ENCODE measurements around the gene DDAH1.

DDAH1 gene

DNA sequence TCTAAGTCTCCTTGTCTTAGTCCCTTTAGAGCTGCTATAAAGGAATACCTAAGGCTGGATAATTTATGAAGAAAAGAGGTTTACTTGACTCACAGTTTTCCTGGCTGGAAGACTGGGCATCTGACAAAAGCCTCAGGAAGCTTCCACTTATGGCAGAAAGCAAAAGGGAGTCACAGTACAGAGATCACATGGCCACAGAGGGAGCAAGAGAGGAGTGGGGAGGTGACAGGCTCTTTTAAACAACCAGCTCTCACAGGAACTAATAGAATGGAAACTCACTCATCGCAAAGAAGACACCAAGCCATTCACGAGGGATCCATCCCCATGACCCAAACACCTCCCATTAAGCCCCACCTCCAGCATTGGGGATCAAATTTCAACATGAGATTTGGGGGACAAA is 68.8 kb downstream of the DDAH1 start:
- Histone ChIP-seq H3K79me2 (ENCODE audit: insufficient read depth, low read length) (no peaks in the 10 kb centered on the region), H3K9ac (ENCODE audit: low read length) (no peak overlapping the region), H4K20me1 (ENCODE audit: low read depth, low read length) (no peaks in the 10 kb centered on the region), H3K36me3 (ENCODE audit: low read length) (no peaks in the 10 kb centered on the region), H3K27ac (ENCODE audit: low read depth, low read length) (no peak overlapping the region), H2AFZ (ENCODE audit: low read depth, low read length, severe bottlenecking) (no peak overlapping the region), H3K4me3 (ENCODE audit: insufficient read depth, low read length, poor library complexity, severe bottlenecking) (no peak overlapping the region), H3K9me3 (ENCODE audit: insufficient read depth, low read length) (no peaks in the 10 kb centered on the region), H3K9me2 (replicated peaks; ENCODE audit: insufficient read depth, low read length) (no peaks in the 10 kb centered on the region), H3F3A (ENCODE audit: insufficient read depth) (no peaks in the 10 kb centered on the region), H3K27me3 (ENCODE audit: low read length) (no peaks in the 10 kb centered on the region), H3K4me2 (ENCODE audit: low read depth, low read length, poor library complexity, severe bottlenecking) (no peak overlapping the region)
- TF ChIP-seq EZH2phosphoT487 (conservative IDR thresholded peaks at IDR 0.05; ENCODE audit: low read length), result no peak
- TF ChIP-seq, protein P1, sequence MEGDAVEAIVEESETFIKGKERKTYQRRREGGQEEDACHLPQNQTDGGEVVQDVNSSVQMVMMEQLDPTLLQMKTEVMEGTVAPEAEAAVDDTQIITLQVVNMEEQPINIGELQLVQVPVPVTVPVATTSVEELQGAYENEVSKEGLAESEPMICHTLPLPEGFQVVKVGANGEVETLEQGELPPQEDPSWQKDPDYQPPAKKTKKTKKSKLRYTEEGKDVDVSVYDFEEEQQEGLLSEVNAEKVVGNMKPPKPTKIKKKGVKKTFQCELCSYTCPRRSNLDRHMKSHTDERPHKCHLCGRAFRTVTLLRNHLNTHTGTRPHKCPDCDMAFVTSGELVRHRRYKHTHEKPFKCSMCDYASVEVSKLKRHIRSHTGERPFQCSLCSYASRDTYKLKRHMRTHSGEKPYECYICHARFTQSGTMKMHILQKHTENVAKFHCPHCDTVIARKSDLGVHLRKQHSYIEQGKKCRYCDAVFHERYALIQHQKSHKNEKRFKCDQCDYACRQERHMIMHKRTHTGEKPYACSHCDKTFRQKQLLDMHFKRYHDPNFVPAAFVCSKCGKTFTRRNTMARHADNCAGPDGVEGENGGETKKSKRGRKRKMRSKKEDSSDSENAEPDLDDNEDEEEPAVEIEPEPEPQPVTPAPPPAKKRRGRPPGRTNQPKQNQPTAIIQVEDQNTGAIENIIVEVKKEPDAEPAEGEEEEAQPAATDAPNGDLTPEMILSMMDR (IDR thresholded peaks at IDR 0.05; ENCODE audit: insufficient read depth, low read length, poor library complexity, severe bottlenecking), result no peak

DNA sequence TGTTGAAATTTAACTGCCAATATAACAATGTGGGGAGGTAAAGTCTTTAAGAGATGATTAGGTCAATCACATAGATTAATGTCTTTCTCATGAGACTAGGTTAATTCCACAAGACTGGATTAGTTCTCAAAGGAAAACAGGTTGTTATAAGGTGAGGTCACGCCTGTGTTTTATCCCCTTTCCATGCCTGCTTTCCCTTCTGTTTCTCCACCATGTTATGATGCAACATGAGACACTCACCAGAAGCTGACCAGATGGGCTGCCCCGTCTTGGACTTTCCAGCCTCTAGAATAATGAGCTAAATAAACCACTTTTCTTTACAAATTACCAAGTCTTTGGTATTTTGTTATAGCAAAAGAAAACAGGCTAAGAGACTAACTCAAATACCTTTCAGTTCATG is 70.8 kb downstream of the DDAH1 start:
- Histone ChIP-seq H3K27me3 (ENCODE audit: low read length) (no peaks in the 10 kb centered on the region), H3K9me3 (ENCODE audit: insufficient read depth, low read length) (no peaks in the 10 kb centered on the region), H4K20me1 (ENCODE audit: low read depth, low read length) (no peaks in the 10 kb centered on the region), H3F3A (ENCODE audit: insufficient read depth) (no peaks in the 10 kb centered on the region), H2AFZ (ENCODE audit: low read depth, low read length, severe bottlenecking) (no peak overlapping the region), H3K79me2 (ENCODE audit: insufficient read depth, low read length) (no peaks in the 10 kb centered on the region), H3K4me2 (ENCODE audit: low read depth, low read length, poor library complexity, severe bottlenecking) (no peak overlapping the region), H3K36me3 (ENCODE audit: low read length) (no peaks in the 10 kb centered on the region), H3K9me2 (replicated peaks; ENCODE audit: insufficient read depth, low read length) (no peaks in the 10 kb centered on the region), H3K27ac (ENCODE audit: low read depth, low read length) (no peak overlapping the region), H3K9ac (ENCODE audit: low read length) (no peak overlapping the region), H3K4me3 (ENCODE audit: insufficient read depth, low read length, poor library complexity, severe bottlenecking) (no peak overlapping the region)
- TF ChIP-seq EZH2phosphoT487 (conservative IDR thresholded peaks at IDR 0.05; ENCODE audit: low read length), result no peak
- TF ChIP-seq, protein P1 (IDR thresholded peaks at IDR 0.05; ENCODE audit: insufficient read depth, low read length, poor library complexity, severe bottlenecking), result no peak

DNA sequence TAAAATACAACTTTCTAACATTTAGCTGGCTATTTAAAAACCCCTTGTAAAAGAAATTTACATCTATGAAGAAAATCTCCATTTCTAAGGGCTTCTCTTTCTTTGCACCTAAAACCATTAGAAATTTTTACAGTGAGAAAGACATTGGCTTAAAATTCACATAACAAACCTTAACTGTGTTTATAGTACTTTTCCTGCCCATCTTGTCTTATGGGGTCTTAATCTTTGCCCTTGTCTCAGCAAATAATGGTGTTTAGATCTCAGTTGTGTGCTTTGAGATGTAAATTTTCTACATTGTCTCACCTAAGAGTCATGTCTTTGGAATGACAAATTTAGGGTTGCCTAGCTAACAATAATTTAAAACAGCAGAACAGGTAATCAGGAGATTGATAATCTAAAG is 71.5 kb downstream of the DDAH1 start:
- H3K79me2 ChIP-seq (ENCODE audit: insufficient read depth, low read length), result no peaks in the 10 kb centered on the region
- no peak overlapping the region for H3K4me3 ChIP-seq (ENCODE audit: insufficient read depth, low read length, poor library complexity, severe bottlenecking)
- H3K27me3 ChIP-seq (ENCODE audit: low read length), result no peaks in the 10 kb centered on the region
- H3K9me3 ChIP-seq (ENCODE audit: insufficient read depth, low read length), result no peaks in the 10 kb centered on the region
- no peaks in the 10 kb centered on the region for H4K20me1 ChIP-seq (ENCODE audit: low read depth, low read length)
- no peak overlapping the region for H3K27ac ChIP-seq (ENCODE audit: low read depth, low read length)
- no peak overlapping the region for H2AFZ ChIP-seq (ENCODE audit: low read depth, low read length, severe bottlenecking)
- TF ChIP-seq, protein P1 (IDR thresholded peaks at IDR 0.05; ENCODE audit: insufficient read depth, low read length, poor library complexity, severe bottlenecking), result no peak
- no peak for TF ChIP-seq EZH2phosphoT487 (conservative IDR thresholded peaks at IDR 0.05; ENCODE audit: low read length)
- H3K9ac ChIP-seq (ENCODE audit: low read length), result no peak overlapping the region
- no peak overlapping the region for H3K4me2 ChIP-seq (ENCODE audit: low read depth, low read length, poor library complexity, severe bottlenecking)
- no peaks in the 10 kb centered on the region for H3K9me2 ChIP-seq (replicated peaks; ENCODE audit: insufficient read depth, low read length)
- no peaks in the 10 kb centered on the region for H3K36me3 ChIP-seq (ENCODE audit: low read length)
- no peaks in the 10 kb centered on the region for H3F3A ChIP-seq (ENCODE audit: insufficient read depth)

Data from SU-DHL-6 (cell line).